HG03520 (cell line): ENCODE data around the gene TNIP3.
"Not testable (repeated sequence)": the region's sequence is repeated elsewhere in the genome, so short reads cannot be mapped to it uniquely, and the experiment has no call there.

Experiments
- ATAC-seq: cut with Tn5 transposase; IDR thresholded peaks from one replicate; pipeline ENCODE4 v1.9.1; 2021; ENCODE audit warnings: mild to moderate bottlenecking, moderate library complexity; ENCODE audit not compliant: unreplicated experiment

TNIP3 gene, protein sequence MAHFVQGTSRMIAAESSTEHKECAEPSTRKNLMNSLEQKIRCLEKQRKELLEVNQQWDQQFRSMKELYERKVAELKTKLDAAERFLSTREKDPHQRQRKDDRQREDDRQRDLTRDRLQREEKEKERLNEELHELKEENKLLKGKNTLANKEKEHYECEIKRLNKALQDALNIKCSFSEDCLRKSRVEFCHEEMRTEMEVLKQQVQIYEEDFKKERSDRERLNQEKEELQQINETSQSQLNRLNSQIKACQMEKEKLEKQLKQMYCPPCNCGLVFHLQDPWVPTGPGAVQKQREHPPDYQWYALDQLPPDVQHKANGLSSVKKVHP

DNA sequence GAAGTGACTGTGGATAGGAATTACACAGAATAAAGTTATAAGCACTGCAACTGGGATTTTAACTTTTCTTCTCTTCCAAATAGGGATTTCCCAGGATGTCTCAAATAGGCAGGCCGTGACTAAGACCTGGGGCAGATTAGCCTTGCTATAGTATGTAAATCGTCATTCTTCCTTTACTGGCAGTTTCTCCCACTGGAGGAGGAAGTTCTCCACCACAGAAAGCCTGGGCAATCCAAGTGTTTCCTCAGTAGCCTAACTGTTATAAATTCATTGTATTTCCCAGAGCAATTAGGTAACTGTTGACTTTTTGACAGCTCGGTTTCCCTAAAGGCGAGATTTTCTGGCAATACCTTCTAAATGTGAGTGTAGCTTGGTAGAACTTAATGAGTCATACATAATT is at the start of gene TNIP3:
TSS of gene TNIP3 (minus strand) at position 31 of the 400 bp plus-strand sequence. CDS start 196 bp downstream, outside the sequence.
- ATAC-seq: no peak

DNA sequence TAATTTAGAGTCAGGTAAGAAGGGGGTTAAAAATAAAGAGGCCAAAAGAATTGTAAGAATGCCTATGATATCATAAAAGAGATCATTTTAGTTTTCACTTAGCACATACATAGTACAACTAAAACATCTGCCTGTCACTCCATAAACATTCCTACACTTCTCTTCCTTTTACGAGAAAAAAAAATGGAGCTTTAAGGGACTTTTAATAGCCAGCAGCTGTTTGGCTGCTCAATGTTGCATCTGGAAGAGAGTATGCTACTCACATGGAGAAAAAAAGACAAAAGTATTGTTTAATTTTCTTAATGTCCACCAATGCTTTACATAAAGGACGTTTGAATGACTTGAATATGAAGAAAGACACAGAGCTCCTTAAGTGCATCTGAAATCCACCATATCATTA is 48.7 kb upstream of the TNIP3 start:
- ATAC-seq: no peak

DNA sequence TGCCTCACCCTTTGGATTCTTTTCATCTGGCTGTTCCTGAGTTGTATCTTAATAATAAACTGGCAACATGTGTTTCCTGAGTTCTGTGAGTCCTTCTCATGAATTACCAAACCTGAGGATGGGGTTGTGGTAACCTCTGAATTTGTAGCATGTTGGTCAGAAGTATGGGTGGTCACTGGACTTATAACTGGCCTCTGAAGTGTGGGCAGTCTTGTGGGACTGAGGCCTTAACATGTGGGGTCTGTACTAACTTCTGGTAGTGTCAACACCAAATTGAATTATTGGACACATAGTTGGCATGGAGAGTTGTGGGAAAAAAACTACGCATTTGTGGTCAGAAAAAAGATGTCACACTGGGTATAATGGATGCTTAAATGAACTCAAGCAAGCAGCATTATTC is 45.0 kb upstream of the TNIP3 start:
- ATAC-seq: no peak

DNA sequence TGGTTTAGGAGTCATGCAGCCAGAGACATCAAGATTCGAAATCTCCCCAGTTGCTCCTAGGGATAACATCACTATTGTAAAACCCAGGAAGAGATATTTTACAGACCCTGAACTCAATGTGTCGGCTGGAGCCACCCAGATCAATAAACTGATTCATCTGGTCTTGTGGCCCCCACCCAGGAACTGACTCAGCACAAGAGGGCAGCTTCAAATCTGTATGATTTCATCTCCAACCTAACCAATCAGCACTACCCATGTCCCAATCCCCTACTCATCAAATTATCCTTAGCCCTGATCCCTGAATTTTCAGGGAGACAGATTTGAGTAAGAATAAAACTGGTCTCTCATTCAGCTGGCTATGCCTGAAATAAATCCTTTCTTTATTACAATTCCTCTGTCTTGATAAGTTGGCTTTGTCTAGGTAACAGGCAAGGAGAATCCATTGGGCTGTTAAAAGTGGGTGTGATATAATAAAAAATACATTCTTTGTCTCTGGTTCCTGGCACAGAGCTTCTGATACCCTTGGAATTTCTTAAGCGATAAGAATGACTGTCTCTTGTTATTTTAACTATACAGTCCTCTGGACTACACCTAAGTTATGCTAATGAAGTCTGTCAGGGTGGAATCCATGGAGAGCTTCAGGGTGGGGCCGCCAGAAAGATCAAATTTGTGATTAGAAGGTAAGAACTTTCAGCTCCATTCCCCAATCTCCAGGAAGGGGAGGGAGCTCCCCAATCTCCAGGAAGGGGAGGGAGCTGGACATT is 44.3 kb upstream of the TNIP3 start:
- ATAC-seq: no peak

DNA sequence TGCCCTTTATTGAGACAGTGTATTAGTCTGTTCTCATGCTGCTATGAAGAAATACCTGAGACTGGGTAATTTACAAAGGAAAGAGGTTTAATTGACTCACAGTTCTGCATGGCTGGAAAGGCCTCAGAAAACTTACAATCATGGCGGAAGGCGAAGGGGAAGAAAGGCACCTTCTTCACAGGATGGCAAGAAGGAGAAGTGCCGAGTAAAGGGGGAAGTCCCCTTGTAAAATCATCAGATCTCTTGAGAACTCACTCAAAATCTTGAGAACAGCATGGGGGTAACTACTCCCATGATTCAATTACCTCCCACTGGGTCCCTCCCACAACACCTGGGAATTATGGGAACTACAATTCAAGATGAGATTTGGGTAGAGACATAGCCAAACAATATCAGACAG is 41.7 kb upstream of the TNIP3 start:
- ATAC-seq: not testable (repeated sequence)

DNA sequence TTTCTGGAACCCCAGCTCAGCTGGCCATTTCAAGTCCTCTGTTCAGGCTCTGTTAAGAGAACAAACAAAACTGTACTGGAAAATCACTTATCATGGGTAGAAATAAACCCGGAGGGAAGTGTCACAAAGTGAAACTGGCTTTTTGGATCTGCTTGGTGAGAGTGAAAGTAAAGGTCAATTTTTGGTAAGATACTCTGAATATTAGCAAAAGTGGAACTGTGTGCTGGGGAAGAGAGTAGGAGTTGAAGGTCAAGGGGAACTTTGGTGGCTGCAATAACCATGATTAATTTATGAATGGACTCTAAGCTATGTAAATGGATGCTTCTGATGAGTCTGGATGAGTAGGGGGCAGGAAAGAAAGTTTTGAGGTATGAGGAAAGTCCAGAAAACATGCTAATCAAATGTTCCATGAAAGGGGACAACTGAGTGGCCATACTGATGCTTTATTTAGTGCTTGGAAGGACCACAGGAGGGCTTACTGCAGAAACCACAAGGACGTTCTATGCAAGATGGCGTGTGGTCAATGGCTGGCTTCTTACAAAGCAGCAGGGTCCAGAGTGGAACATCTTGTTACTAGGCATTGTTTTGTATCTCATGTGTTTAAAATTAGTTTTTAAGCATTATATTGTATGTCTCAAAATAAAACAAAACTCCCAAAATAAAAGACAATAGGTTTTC is 36.8 kb upstream of the TNIP3 start:
- peak; percentile 80 for ATAC-seq

DNA sequence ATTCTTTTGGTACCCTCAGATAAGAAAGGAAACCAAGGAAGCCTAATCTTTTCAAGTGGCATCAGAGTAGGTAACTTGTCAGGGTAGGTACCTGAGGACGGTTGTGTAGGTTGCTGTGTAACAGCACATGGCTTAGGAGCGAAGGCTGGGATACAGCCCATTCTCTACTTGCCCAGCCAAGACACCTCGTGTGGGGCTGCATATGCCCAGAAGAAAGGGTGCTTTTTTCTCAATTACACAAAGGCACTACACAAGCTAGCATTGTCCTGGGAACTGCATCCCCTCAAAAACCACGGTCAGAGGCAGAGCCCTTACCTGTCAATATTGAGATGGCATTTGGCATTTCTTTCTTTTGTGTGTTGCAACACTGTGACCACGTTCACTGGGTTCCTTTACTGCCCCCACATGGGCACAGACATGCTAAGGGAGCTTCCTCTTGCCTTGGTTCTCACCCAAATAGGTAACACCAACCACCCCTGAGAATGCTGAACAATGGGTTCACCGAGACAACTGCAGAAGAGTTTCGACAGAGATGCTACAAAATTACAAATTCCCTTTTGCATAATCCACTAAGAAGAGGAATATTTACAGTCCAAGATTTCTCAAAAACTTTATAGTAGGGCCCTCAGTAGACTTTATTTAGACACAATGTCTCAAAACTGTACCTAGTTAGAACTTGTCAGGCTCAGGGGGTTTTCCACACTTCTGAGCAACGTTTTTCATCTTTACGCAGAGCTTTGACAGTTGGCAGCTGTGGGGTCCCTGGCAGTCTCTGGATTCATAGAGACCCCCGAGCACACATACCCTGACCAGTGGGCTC is 35.8 kb upstream of the TNIP3 start:
- ATAC-seq: peak; percentile 71

DNA sequence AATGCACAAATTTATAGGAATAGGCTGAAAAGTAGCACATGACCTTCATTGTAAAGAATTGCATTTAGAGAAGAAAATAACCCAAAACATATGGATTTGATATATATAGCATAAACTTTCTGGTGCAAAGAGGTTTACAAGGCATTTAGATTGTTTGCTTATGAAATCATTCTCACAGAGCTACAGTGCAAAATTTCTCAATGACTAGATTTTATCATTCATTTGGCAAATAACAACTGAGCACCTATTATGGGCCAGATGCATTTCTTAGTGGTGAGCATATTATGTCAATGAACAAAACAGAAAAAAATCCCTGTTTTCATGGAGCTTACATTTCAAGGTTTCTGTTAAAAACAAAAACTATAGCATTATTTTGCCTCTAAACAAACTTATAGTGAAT is 34.1 kb upstream of the TNIP3 start:
- ATAC-seq: no peak

DNA sequence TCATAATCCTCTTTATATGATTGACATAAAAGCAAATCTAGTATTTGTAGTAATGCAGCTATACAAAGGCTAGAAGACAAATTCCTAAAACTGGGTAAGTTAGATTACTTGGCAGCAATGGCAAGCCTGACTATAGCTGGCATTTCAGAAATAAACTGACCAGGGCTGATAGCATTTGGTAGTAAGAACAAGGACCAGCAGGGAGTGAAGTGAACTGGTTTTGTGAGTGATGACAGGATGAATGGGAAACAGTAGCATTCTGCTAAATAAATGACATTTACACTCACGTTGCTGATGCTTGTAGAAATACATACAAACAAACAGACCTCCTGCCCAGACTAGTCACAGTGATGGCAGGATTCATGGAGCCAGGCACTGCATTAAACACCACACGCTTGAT is 31.5 kb upstream of the TNIP3 start:
- ATAC-seq: no peak

DNA sequence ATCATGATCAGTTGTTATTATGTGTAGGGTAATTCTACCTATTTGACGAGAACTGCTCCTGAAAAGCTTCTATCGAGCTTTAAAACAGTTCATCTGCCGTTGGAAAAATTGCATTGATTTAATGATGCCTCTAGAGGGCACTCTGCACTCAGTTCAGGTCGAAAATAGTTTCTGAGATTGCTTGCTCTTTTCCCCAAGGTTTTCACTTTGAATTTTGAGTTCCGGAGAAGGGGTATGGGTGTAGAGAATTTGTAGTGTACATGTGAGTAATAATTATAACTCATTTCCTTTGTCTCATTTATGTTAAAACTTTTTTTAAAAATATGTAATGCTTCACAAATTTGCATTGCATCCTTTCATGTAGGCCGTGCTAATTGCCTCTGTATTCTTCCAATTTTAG is 28.4 kb upstream of the TNIP3 start:
- no peak for ATAC-seq

DNA sequence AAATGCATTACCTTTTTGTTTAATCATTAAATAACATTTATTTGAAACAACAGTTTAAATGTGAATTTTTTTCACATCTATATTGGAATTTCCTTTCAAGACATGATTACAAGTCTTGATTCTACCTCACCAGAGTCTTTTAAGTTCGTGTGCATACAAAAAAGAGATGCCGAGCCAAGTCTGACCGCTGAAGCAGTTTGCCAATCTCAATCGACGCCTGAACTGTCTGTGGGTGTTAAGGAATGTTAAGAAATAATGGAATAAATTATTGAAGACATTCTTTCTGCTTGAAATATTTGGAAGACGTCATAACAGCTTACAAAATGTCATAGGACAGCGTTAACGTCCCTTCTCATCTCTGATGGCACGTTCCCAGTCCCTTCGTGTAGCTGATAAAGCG is 27.9 kb upstream of the TNIP3 start:
- no peak for ATAC-seq

DNA sequence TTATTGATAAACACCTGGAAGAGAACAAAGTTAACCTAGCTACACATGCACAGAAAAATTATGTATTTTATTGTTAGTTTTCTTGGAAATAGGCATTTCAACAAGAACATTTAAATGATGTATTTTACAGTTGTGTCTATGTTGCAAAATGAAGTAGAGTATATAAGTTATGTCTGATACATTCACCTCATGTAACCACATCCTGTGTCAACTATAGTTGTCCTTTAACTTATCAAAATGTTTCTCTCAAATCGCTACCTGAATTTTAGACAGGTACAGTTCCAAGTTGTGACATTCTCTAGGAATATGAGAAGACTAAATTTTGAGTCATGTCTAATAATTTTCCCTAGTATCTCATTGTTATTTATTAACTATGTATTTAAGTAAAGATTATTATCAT is 27.2 kb upstream of the TNIP3 start:
- no peak for ATAC-seq

DNA sequence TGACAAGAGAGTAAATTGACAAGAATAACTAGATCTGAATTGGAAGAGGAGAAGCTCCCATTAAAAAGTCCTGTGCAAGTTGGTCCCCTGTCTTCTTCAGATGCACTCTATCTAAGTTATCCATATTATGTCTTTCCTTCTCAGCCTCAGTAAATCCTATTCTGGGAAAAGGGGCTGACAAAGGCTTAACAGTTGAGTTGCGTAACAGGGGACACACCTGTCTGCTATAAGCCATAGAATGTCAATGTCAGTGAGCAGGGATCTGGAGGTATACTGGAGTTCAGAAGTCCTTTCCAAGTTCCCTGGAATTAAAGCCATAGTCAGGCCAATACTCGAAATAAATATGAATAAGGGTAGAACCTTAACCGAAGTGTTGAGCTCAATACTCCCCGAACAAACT is 26.3 kb upstream of the TNIP3 start:
- ATAC-seq: no peak

DNA sequence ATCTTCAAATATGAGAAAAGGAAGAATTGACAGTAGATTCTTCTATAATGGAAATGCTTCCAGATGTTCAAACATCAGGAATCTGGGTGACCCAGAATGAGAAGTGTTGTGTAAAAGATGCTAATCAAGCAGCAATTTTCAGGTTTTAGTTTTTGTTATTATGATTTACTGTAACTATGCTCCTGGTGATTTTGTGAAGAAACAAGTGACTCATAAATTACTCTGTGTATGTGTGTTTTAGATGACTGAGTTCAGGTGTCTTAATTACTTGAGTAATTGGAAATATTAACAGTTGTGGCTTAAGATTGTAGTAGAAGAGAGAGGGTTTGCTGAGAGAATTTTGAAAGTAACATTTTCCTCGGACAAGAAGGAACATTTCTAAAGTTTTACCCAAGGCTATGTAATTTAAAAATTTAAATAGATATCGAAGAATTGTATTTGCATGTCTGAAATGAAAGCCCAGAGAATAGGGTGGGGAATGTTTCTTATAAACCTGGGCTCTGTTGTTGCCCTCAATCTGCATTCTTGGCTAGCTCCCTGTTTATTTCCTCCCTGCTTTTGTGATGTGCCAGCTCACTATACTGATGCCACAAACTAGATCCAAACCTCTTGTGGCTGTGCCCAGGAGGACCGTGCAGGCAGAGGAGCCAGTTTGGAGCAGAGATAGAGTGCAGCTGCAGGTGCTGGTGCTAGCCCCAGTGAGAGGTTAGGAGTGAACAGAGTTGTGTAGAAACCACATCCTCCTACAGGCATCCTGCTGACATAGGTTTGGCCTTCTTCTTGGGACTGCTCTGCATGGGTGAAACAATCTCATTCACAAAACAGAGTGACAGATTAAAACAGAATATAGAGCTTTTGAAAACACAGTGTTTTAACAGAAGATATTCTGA is 25.4 kb upstream of the TNIP3 start:
- peak; percentile 93 for ATAC-seq

DNA sequence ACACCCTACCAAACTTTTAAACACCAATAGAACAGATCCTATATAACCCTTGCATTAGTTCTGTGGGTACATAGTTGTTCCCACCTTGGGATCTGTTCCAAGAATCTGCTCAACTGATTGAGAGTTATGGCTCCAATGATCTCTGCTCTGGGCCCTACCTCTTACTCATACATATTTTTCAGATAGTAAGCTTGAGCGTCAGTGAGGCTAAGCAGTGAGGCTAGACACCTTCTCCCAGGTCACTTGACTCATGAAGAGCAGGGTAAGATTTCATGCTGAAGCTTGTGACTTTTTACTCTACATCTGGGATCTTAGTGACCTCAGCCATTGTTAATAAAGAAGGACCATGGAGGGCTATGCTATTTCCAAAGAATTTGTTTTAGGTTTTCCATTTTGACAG is 23.1 kb upstream of the TNIP3 start:
- ATAC-seq: no peak

DNA sequence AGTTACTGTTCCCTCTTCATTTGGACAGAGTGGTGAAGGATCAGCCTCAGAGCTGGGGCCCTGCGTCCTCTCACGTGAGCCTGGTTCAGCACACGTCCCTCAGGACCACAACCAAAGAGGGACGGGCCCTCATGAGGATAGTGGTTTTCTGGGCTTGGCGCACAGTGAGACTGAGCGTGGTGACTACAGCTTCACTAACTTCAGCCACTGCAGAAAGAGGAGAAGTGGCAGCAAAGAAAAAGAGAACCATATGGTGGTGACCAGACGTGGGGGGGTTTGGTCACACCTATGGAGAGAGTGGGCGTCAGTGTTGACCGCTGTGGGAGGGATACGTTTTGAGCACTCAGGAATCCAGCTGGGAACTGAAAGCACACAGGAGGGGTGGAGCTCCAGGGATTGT is 21.8 kb upstream of the TNIP3 start:
- ATAC-seq: no peak

DNA sequence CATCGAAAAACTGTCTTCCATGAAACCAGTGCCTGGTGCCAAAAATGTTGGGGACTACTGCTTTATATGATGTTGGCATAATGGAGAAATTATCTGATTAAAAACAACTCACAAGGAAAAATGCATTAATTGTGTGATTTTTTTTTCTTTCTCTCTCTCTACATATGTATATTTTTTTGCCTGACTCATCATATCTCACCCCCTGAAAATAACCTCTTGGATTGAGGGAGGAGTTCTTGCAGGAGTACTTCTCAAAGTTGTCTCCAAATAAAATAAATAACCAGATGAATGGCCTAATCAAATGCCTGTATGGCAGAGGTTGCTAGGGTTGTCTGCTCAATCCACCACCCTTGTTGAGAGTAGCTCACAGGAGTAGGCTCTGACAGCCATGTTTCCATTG is 19.9 kb upstream of the TNIP3 start:
- no peak for ATAC-seq

DNA sequence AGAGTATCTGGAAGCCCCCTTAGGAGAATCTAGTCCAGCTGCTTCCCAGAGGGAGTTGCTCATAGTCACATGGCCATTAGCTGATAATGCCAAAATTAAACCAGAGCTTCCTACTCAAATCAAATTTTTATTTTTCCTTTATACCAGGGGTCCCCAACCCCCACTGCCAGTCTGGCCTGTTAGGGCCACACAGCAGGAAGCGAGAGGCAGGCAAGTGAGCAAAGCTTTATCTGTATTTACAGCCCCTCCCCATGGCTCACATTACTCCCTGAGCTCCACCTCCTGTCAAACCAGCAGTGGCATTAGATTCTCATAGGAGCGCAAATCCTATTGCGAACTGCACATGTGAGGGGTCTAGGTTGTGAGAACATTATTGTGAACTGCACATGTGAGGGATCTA is 19.2 kb upstream of the TNIP3 start:
- ATAC-seq: no peak

DNA sequence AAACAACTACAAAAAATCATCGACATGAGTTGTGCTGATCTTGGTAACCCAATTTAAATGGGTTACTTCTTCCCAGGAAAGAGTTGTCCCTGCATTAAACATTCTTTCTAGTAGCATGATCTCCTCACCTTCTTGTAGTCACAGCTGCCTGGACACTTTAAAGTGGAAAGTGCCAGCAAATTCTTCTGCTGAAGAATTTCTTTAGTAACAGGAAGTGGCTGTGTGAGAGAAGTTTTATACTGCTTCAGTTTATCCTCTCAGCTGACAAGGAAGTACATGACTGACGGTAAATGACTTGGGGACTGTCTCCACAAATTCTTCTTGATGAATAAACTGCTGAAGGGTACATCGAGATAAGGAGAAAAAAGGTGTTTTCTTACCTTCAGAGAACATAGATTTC is 18.2 kb upstream of the TNIP3 start:
- no peak for ATAC-seq

DNA sequence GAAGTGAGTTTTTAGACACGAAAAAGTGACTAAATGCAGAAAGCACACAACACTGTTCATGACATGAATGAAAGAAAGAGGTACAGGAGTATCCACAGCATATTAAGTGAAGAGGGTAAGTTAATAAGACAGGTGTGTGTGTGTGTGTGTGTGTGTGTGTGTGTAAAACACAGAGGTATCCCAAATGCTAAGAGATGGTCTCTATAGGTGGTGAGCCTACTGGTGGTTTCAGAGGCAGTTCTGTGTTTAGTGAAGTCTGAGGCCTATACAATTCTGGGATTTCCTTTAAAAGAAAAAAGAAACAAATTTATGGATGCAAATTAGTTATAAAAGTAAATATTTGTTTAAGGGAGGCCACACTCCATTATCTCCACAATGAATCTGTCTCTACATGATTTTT is 17.4 kb upstream of the TNIP3 start:
- ATAC-seq: no peak
